ENCODE data around the gene KCTD4.
"Not testable (repeated sequence)": the region's sequence is repeated elsewhere in the genome, so short reads cannot be mapped to it uniquely, and the experiment has no call there.

KCTD4 gene

GRCh38 chr13:45200701-45201232 is at the start of gene KCTD4:
KCTD4 (minus strand) TSS chr13:45201045; CDS start chr13:45194567, 6,478 bp downstream.
- no peak for TF ChIP-seq CTCF (IDR thresholded peaks at IDR 0.05; ENCODE audit: low read depth, low read length)
- DNase-seq (ENCODE audit: low read depth in 2 of 2): peak; percentile 32 to 39
- no peak within 1 kb of the TSS for H3K4me3 ChIP-seq (replicated peaks in 1 of 2; ENCODE audit: low read depth in 2 of 2, low read length in 2 of 2)

- H3K4me3 ChIP-seq (replicated peaks in 1 of 2; ENCODE audit: low read depth in 2 of 2, low read length in 2 of 2): no peak overlapping the region
- no peak for DNase-seq (ENCODE audit: low read depth in 2 of 2)
- TF ChIP-seq CTCF (IDR thresholded peaks at IDR 0.05; ENCODE audit: low read depth, low read length): no peak
Observed at GRCh38 chr13:45249662-45250061, 48.8 kb upstream of the KCTD4 start.

GRCh38 chr13:45244736-45245135 is 43.9 kb upstream of the KCTD4 start:
- H3K4me3 ChIP-seq (replicated peaks in 1 of 2; ENCODE audit: low read depth in 2 of 2, low read length in 2 of 2): not testable (repeated sequence)

DNA sequence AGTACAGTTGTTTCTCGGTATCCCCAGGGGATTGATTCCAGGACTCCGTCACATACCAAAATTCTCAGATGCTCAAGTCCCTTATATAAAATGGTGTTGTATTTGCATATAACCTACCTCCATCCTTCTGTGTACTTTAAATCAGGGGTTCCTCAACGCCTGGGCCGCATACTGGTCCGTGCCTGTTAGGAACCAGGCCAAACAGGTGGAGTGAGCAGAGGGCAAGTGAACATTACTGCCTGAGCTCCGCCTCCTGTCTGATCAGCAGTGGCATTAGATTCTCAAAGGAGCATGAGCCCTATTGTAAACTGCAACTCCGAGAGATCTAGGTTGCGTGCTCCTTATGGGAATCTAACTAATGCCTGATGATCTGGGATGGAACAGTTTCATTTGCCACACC is 42.2 kb upstream of the KCTD4 start:
- DNase-seq (ENCODE audit: low read depth in 2 of 2): no peak
- TF ChIP-seq CTCF (IDR thresholded peaks at IDR 0.05; ENCODE audit: low read depth, low read length): no peak
- no peak overlapping the region for H3K4me3 ChIP-seq (replicated peaks in 1 of 2; ENCODE audit: low read depth in 2 of 2, low read length in 2 of 2)

More at GRCh38 chr13:45244736-45245135, 43.9 kb upstream of the KCTD4 start:
- not testable (repeated sequence) for DNase-seq (ENCODE audit: low read depth in 2 of 2)

- no peak overlapping the region for H3K4me3 ChIP-seq (replicated peaks in 1 of 2; ENCODE audit: low read depth in 2 of 2, low read length in 2 of 2)
- no peak for TF ChIP-seq CTCF (IDR thresholded peaks at IDR 0.05; ENCODE audit: low read depth, low read length)
- no peak for DNase-seq (ENCODE audit: low read depth in 2 of 2)
Observed at GRCh38 chr13:45242524-45242923, 41.7 kb upstream of the KCTD4 start.

GRCh38 chr13:45242070-45242469 is 41.2 kb upstream of the KCTD4 start:
- peak; percentile 69 to 73 for DNase-seq (ENCODE audit: low read depth in 2 of 2)
- TF ChIP-seq CTCF (IDR thresholded peaks at IDR 0.05; ENCODE audit: low read depth, low read length): no peak
- no peak overlapping the region for H3K4me3 ChIP-seq (replicated peaks in 1 of 2; ENCODE audit: low read depth in 2 of 2, low read length in 2 of 2)

DNA sequence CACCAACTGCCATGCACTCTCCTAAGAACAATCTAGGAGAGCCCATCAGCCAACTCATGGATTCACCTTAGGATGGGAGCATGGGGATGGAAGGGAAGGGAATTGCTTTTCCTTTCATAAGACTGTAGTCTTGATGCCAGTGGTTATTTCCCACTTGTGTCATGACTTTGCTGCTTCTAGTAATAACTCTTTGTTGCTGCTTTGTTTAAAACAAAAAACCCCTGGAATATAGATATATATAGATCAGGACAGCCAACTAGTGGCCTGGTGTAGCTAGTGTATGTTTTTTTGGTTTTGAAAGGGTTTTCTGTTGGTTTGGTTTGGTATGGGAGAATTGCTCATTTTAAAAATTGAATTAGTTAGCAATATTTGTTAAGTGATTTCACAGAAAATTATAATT is 39.3 kb upstream of the KCTD4 start:
- no peak overlapping the region for H3K4me3 ChIP-seq (replicated peaks in 1 of 2; ENCODE audit: low read depth in 2 of 2, low read length in 2 of 2)
- peak in 1 of 2 donors; percentile 13 for DNase-seq (ENCODE audit: low read depth in 2 of 2)
- TF ChIP-seq CTCF (IDR thresholded peaks at IDR 0.05; ENCODE audit: low read depth, low read length): peak; percentile 10
